Heart left ventricle (tissue), 13 donors: ENCODE results near the gene SRP54.

Experiments
- CTCF ChIP-seq, 12 donors: fragments of 200-600 bp; sonication (generic) in 4 of 12; IDR thresholded peaks; one replicate each; pipeline versions ENCODE4 v1.5.0 to v1.8.0; 2018 to 2022; ENCODE audit warnings: antibody characterized with exemption in 12 of 12, mild to moderate bottlenecking in 5 of 12
- POLR2A ChIP-seq, 2 donors: fragments of 450-650 bp; IDR thresholded peaks; one replicate each; pipeline ENCODE4 v1.6.1; 2017; ENCODE audit warnings: antibody characterized with exemption in 2 of 2, mild to moderate bottlenecking in 2 of 2, moderate library complexity in 2 of 2
- donor health status: ischemic (EF 13 %, LVEDD 7.1; RV severe dilation, severe dysfunction).
- donor health status: DM: no; HTN: yes; CAD: no.
- donor health status: DM: no; HTN: no; CAD: no.
- donor health status: ischemic (EF 25% LVEDD 6.9; RV normal size, moderate dysfunction).
- donor health status: ischemic (EF 25% LVEDD 5.7; RV mildly dilated, moderate dysfunction).
- donor health status: ischemic (EF 35%, LVEDD 5.7; RV mildly dilated, moderate dysfunction).
- donor health status: nonischemic (EF 11% LVEDD 7.7; RV severe dilation, severe dysfunction).
- donor health status: DM: yes; HTN: yes; CAD: no.
- donor health status: PGD.
- donor health status: ischemic (EF 29% LVEDD 5.4; RV normal size, mild dysfunction).
- donor health status: nonischemic (EF 23%, LVEDD 6.1; RV moderate dilation, normal function).

- TF ChIP-seq POLR2A (IDR thresholded peaks at IDR 0.05) = no peak
- no peak for TF ChIP-seq CTCF (IDR thresholded peaks at IDR 0.05)
These were observed 462 bp downstream of the SRP54 start for GRCh38 chr14:34983148-34983760.
